ENCODE data around the gene DPPA4. TPM values are rescaled to one million over a fixed set of nuclear protein-coding genes. Genes with fewer than 3 reads are reported as not detected.
"Not testable (repeated sequence)": the region's sequence is repeated elsewhere in the genome, so short reads cannot be mapped to it uniquely, and the experiment has no call there.

DPPA4 gene
- total RNA-seq (2014; rRNA removed; shearing (Covaris generic)), result not detected in 2 replicates

GRCh38 chr3:109337393-109337792 is at the start of gene DPPA4:
DPPA4 (minus strand) TSS chr3:109337546; CDS start chr3:109337517, 29 bp downstream.
- DNase-seq (ENCODE audit: low spot score), result no peak

- no peak for DNase-seq (ENCODE audit: low spot score)
These were observed 48.3 kb upstream of the DPPA4 start for GRCh38 chr3:109385442-109386318.

- DNase-seq (ENCODE audit: low spot score), result no peak
These were observed 46.8 kb upstream of the DPPA4 start for GRCh38 chr3:109384164-109384563.

GRCh38 chr3:109382588-109382987 is 45.2 kb upstream of the DPPA4 start:
- no peak for DNase-seq (ENCODE audit: low spot score)

- DNase-seq (ENCODE audit: low spot score), result no peak
These were observed 38.6 kb upstream of the DPPA4 start for GRCh38 chr3:109375975-109376374.

GRCh38 chr3:109374434-109374833 is 37.1 kb upstream of the DPPA4 start:
- not testable (repeated sequence) for DNase-seq (ENCODE audit: low spot score)

GRCh38 chr3:109373933-109374332 is 36.6 kb upstream of the DPPA4 start:
- DNase-seq (ENCODE audit: low spot score), result no peak

- no peak for DNase-seq (ENCODE audit: low spot score)
These were observed 35.3 kb upstream of the DPPA4 start for GRCh38 chr3:109372639-109373038.

GRCh38 chr3:109369510-109369909 is 32.2 kb upstream of the DPPA4 start:
- DNase-seq (ENCODE audit: low spot score), result peak; percentile 10

GRCh38 chr3:109364088-109364487 is 26.7 kb upstream of the DPPA4 start:
- DNase-seq (ENCODE audit: low spot score), result no peak

- no peak for DNase-seq (ENCODE audit: low spot score)
These were observed 26.3 kb upstream of the DPPA4 start for GRCh38 chr3:109363634-109364033.

GRCh38 chr3:109362823-109363222 is 25.5 kb upstream of the DPPA4 start:
- no peak for DNase-seq (ENCODE audit: low spot score)

GRCh38 chr3:109358809-109359208 is 21.5 kb upstream of the DPPA4 start:
- DNase-seq (ENCODE audit: low spot score), result not testable (repeated sequence)

- DNase-seq (ENCODE audit: low spot score), result no peak
These were observed 19.3 kb upstream of the DPPA4 start for GRCh38 chr3:109356442-109357155.

GRCh38 chr3:109355625-109356441 is 18.5 kb upstream of the DPPA4 start:
- DNase-seq (ENCODE audit: low spot score), result no peak

GRCh38 chr3:109353057-109353456 is 15.7 kb upstream of the DPPA4 start:
- DNase-seq (ENCODE audit: low spot score), result no peak

GRCh38 chr3:109351231-109351630 is 13.9 kb upstream of the DPPA4 start:
- no peak for DNase-seq (ENCODE audit: low spot score)

GRCh38 chr3:109346770-109347295 is 9.5 kb upstream of the DPPA4 start:
- DNase-seq (ENCODE audit: low spot score), result peak; percentile 13

- no peak for DNase-seq (ENCODE audit: low spot score)
These were observed 8.8 kb upstream of the DPPA4 start for GRCh38 chr3:109346099-109346498.

- no peak for DNase-seq (ENCODE audit: low spot score)
These were observed 2.6 kb upstream of the DPPA4 start for GRCh38 chr3:109339714-109340648.

- no peak for DNase-seq (ENCODE audit: low spot score)
These were observed 1.9 kb upstream of the DPPA4 start for GRCh38 chr3:109339197-109339596.

Data from A172 (cell line).